GM21367 (cell line): ENCODE results near the gene GH1.
"Not testable (repeated sequence)": the region's sequence is repeated elsewhere in the genome, so short reads cannot be mapped to it uniquely, and the experiment has no call there.

Experiments
- ATAC-seq: cut with Tn5 transposase; IDR thresholded peaks from one replicate; pipeline ENCODE4 v1.9.1; 2021; ENCODE audit not compliant: unreplicated experiment

Gene GH1

GRCh38 chr17:63869491-63870291 lies 48.9 kb downstream of the GH1 start:
- ATAC-seq: not testable (repeated sequence)
